NCI-H748 treated with DMSO at 0.1 percent for 48 hours (cell line): Measurements from ENCODE around the gene KAT8.

Experiments used
- DNase-seq: peaks from one replicate; lab custom pipeline; 2025; lab: John Stamatoyannopoulos, UW

The KAT8 gene

DNA sequence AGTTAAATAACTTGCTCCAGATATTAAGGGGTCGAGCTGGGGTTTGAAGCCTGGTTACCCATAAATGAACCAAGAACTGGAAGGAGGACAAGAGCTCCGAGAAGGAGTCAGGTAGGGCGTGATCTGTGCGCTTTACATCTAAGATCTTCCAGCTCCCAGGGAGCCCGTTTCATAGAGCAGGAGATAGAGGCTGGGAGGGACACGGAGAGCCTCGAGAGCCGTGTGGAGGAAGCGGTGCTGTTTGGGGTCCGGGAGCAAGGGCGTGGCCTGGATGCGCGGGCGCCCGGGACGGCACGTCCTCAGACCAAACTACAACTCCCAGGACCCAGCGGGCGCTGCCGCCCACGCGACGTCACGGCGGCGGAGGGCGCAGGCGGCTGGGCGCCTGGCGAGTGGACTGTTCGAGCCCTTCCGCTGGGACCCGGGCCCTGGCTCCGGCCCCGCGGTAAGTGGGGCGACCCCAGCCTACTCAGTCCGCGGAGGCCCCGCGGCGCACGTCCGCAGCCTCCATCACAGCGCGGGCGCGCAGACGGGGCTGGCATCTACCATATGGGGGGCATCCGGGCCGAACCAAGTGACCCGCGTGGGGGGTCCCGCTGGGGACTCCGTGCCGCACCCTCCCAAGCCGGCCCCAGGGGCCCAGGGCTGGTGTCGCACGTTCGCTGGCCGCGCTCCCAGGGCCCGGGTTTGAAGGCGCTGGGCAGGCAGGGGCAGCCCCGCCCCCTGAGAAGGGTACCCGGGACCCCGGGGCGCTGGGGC lies 9.2 kb upstream of the KAT8 start, which contains the start of gene BCKDK:
TSS of gene BCKDK (plus strand) at position 352 of the 759 bp plus-strand sequence. CDS start 838 bp downstream, outside the sequence.
- peak; percentile 20 for DNase-seq

GRCh38 chr16:31108794-31109558 lies 8.5 kb upstream of the KAT8 start:
- DNase-seq = no peak

GRCh38 chr16:31109622-31110021 lies 7.8 kb upstream of the KAT8 start:
- no peak for DNase-seq

- no peak for DNase-seq
These were observed 7.1 kb upstream of the KAT8 start for GRCh38 chr16:31110106-31111034.

GRCh38 chr16:31111881-31112466 lies 5.5 kb upstream of the KAT8 start:
- DNase-seq = no peak

DNA sequence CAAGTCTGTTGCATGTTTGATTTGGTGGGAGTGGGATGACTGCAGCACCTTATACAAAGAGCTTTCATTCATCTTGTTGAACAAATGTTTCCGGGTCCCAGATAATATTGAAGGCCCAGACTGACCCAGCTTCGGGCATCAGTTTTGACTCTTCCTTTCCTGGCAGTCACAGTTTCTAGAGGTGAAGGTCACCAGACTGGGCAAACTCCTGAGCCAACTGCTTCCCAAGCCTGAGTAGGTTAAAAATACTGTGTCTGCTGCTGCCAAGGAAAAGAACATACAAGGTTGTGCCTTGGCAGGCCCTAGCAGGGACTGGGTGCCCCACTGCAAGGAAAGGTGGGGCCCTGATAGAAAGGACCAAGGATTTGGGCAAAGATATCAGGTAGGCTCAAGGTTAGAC lies 4.8 kb upstream of the KAT8 start:
- no peak for DNase-seq

- DNase-seq = no peak
These were observed 4.0 kb upstream of the KAT8 start for GRCh38 chr16:31113121-31114120.

DNA sequence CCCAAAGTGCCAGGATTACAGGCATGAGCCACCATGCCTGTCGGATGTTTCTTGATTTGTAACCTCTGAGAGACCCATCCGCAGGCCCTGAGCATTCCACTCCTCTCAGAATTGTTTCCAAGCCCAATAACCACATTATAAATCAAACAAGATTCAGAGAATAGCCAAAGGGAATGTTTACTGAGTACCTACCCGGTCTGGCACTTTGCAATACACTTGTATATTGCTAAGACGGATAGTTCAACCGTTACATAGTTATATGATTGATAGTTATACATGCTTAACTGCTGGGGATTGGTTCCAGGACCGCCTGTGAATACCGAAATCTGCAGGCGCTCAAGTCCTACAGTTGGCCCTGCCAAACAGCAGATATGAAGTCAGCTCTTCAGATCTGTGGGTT lies 3.0 kb upstream of the KAT8 start:
- DNase-seq = no peak

GRCh38 chr16:31118223-31119155 lies 1.0 kb downstream of the KAT8 start:
- DNase-seq = no peak

- DNase-seq = no peak
These were observed 2.7 kb downstream of the KAT8 start for GRCh38 chr16:31120129-31120528.

GRCh38 chr16:31125844-31126243 lies 8.4 kb downstream of the KAT8 start:
- no peak for DNase-seq

DNA sequence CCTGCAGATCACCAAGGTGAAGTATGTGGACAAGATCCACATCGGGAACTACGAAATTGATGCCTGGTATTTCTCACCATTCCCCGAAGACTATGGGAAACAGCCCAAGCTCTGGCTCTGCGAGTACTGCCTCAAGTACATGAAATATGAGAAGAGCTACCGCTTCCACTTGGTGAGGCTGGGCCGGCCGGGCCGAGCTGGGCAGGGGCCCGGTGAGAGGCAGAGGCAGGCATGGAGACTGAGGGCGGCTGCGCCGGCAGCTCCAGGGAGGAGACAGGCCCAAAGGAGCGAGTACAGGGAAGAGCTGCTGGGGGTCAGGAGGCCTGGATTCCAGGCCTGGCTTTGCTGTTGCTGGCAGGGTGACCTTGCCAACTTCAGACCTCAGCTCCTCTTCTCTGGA lies 9.7 kb downstream of the KAT8 start:
- no peak for DNase-seq

DNA sequence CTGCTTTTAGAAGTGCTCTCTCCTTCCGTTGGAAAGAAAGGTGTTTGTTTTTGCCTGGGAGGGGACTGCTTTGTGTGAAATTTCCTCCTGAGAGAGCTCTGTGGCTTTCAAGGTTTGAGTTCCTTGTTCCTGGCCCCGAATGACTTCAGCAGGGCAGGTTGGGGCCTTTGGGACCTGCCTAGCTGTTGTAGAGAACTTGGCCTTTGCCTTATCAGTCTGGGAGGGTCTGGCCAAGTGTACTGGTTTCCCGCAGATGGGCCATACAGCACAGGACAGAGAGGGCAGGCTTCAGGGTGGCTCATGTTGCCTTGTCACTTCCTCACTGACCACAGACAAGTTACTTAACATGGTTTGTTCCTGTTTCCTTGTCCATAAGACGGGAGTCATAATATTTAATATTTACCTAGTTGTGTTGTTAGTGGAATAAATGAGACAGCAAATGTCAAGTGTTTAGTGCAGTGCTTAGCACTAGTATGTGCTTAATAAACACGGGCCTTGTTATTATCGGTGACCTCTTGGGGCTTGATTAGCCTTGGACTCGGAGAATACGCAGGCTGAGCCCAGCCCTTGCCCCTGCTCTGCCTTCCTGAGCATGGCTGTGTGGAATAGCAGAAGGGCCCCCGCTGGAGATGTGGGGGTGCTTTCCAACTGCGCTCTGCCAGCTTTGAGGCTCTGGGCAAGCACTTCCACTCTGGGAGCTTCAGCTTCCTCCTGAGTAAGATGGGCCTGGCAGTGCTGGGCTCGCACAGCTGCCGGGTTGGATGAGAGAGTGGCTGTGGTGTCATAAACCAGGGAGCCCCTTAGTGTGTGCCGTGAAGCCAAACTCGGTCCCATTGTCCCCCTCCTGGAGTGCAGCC lies 11.5 kb downstream of the KAT8 start:
- no peak for DNase-seq

GRCh38 chr16:31129568-31130335 lies 12.3 kb downstream of the KAT8 start:
- no peak for DNase-seq

GRCh38 chr16:31130336-31130891 lies 12.9 kb downstream of the KAT8 start:
- DNase-seq = no peak

DNA sequence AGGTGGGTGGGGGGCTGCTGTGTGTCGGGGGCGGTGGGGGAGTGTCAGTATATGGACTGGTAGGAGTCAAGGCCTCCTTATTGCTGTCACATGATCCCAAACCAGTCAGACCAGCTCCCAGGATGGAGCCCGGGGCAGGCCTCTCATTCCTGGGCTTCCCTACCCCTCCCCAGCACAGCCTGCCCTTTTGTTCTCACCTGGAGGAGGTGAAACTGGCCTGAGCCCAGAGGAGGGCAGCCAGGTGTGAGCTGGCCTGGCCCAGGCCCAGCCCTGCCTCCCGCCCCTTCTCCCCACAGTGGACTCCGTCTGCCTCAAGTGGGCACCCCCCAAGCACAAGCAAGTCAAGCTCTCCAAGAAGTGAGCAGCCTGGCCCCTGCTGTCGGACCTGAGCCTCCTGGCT lies 13.4 kb downstream of the KAT8 start:
- no peak for DNase-seq

GRCh38 chr16:31131416-31131815 lies 14.0 kb downstream of the KAT8 start:
- DNase-seq = no peak
